ENCODE measurements around the gene HUS1B.

- TF ChIP-seq CTCF (IDR thresholded peaks at IDR 0.05) (no peak), POLR2AphosphoS5 (IDR thresholded peaks at IDR 0.05) (no peak), POLR2A (IDR thresholded peaks at IDR 0.05; ENCODE audit: low read depth) (no peak), EP300 (IDR thresholded peaks at IDR 0.05) (no peak)
Observed at GRCh38 chr6:667253-667927, 10.5 kb upstream of the HUS1B start.

All from esophagus muscularis mucosa (tissue), 4 donors.